NCI-H2196 (cell line): ENCODE data around the gene ZNF732.
"Not testable (repeated sequence)": the region's sequence is repeated elsewhere in the genome, so short reads cannot be mapped to it uniquely, and the experiment has no call there.

ENCODE experiments used
- DNase-seq: peaks from one replicate; lab custom pipeline; 2025; ENCODE audit not compliant: unreplicated experiment; lab: John Stamatoyannopoulos, UW

Gene ZNF732

GRCh38 chr4:253936-254756 lies 51.1 kb downstream of the ZNF732 start:
- no peak for DNase-seq

- DNase-seq: no peak
Measured at GRCh38 chr4:252065-252601, 53.1 kb downstream of the ZNF732 start.

DNA sequence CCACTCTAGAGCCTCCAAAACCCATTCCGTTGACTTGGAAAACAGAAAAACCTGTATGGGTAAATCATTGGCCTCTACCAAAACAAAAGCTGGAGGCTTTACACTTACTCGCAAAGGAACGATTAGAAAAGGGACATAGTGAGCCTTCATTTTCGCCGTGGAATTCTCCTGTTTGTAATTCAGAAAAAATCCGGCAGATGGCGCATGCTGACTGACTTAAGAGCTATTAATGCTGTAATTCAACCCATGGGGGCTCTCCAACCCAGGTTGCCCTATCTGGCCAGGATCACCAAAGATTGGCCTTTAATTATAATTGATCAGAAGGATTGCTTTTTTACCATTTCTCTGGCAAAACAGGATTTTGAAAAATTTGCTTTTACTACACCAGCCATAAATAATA lies 60.8 kb downstream of the ZNF732 start:
- DNase-seq: peak; percentile 13

DNA sequence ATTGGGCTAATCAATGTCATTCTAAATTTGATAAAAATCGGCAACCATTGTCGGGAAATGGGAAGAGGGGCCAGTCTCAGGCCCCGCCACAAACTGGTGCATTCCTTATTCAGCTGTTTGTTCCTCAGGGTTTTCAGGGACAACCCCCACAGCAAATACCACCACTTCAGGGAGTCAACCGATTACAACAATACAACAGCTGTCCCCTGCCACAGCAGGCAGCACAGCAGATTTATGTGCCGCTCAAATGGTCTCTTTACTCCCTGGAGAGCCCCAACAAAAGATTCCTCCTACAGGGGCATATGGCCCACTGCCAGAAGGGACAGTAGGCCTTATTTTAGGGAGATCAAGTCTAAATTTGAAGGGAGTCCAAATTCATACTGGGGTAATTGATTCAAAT lies 61.8 kb downstream of the ZNF732 start:
- DNase-seq: no peak

GRCh38 chr4:242121-242848 lies 63.0 kb downstream of the ZNF732 start:
- peak; percentile 70 for DNase-seq

DNA sequence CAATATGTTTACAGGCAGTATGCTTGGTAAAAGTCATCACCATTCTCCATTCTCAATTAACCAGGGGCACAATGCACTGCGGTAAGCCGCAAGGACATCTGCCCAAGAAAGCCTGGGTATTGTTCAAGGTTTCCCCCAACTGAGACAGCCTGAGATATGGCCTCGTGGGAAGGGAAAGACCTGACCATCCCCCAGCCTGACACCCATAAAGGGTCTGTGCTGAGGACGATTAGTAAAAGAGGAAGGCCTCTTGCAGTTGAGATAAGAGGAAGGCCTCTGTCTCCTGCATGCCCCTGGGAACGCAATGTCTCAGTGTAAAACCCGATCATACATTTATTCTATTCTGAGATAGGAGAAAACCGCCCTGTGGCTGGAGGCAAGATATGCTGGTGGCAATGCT lies 63.9 kb downstream of the ZNF732 start:
- DNase-seq: not testable (repeated sequence)

DNA sequence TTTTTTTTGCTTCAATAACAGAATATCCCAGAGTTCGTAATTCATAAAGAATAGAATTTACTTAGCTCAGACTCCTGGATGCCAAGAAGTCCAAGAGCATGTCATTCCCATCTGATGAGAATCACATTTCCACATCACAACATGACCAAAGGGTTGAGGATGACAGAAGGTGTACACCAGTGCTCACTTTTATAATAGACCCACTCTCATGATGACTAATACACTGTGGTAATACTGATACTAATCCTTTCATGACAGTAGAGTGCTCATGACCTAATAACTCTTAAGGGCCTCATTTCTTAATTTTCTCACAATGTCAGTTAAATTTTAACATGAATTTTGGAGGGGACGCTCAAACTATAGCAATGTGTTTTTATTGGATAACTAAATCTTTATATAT lies 69.2 kb downstream of the ZNF732 start:
- no peak for DNase-seq

DNA sequence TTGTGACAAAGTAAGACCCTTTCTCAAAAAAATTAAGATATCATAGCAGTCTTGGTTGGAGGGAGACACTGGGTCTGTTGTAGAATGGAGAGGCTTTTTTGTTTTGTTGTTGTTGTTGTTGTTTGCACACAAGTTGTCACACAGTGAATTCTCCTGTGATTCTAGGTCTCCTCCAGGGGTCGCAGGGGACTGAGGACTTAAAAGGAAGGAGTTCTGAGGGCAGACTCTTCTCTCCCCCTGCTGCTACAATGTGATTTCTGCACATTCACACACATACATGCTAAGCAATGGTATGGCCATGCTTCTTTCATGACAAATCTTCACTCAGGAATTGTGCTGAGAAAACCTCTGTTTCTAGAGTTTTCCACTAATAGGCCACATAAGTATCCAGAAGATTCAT lies 71.1 kb downstream of the ZNF732 start:
- DNase-seq: no peak

- DNase-seq: no peak
Measured at GRCh38 chr4:223913-224497, 81.3 kb downstream of the ZNF732 start.
